ENCODE measurements around the gene EED.

EED gene

GRCh38 chr11:86244522-86245368, at the start of gene EED:
Gene EED (plus strand): TSS chr11:86244753. CDS start chr11:86245230, 477 bp downstream.
- peak; percentile 97 for DNase-seq

- no peak for DNase-seq
Measured at GRCh38 chr11:86194998-86195397, 49.6 kb upstream of the EED start.

GRCh38 chr11:86196085-86196696, 48.4 kb upstream of the EED start:
- no peak for DNase-seq

DNA sequence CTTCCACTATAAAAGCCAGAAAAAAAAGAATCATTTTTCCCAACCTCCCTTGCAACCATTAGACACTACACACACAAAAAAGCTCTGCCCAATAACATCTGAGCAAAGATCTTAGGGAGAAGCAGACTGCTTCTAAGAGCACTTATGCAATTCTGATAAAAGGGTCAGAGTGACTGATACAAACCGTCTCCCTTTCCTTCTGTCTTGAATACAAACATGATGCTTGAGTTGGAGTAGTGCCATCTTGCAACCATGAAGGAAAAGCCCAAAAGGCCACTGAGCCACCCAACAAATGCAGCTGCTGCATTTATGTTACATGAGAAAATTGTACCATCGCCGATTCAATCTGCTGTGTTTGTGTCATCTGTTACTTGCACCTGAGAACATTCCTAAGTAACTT, 47.6 kb upstream of the EED start:
- no peak for DNase-seq

DNA sequence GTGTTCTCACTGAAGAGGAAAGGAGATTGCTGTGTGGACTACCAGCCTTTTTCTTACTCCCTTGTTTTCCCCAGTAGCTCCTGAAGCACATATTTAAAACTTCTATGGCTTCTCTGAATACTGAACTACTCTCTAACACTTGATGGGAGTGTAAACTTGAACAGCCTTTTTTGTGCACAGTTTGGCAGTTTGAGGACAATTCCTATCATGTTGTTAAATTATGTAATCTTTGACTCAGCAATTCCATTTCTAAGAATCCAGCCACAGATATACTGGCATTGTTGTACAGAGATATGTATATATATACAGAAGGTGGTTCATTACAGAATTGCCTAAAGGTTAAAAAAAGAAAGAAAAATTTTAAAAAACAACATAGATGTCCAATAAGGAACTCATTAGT, 47.1 kb upstream of the EED start:
- no peak for DNase-seq

DNA sequence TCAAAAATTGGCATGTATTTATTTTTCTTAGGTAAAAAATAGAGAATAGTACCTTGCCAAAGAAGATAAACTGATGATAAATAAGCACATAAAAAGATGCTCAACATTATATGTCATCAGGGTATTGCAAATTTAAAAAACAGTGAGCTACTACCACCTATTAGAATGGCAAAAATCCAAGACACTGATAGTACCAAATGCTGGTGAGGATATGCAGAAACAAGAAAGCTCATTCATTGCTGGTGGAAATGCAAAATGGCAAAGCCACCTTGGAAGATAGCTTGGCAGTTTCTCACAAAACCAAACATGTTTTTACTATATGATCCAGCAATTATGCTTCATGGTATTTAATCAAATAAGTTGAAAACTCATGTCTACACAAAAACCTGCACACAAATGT, 46.4 kb upstream of the EED start:
- no peak for DNase-seq

DNA sequence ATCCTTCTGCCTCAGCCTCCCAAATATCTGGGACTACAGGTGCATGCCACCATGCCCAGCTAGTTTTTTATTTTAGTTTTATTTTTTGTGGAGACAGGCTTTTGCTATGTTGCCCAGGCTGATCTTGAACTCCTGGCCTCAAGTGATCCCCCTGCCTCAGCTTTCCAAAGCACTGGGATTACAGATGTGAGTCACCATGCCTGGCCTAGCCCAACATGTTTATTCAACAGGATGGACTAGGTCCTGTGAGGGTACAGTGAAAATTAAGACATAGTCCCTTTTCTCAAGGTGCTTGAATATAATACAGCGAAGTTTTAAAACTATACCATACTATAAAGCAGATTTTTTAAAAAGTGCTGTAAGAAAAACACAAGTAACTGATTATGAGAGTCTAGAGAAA, 45.2 kb upstream of the EED start:
- no peak for DNase-seq

- DNase-seq, result no peak
Measured at GRCh38 chr11:86201371-86201884, 43.1 kb upstream of the EED start.

GRCh38 chr11:86202013-86202336, 42.6 kb upstream of the EED start:
- no peak for DNase-seq

GRCh38 chr11:86204356-86204755, 40.2 kb upstream of the EED start:
- no peak for DNase-seq

DNA sequence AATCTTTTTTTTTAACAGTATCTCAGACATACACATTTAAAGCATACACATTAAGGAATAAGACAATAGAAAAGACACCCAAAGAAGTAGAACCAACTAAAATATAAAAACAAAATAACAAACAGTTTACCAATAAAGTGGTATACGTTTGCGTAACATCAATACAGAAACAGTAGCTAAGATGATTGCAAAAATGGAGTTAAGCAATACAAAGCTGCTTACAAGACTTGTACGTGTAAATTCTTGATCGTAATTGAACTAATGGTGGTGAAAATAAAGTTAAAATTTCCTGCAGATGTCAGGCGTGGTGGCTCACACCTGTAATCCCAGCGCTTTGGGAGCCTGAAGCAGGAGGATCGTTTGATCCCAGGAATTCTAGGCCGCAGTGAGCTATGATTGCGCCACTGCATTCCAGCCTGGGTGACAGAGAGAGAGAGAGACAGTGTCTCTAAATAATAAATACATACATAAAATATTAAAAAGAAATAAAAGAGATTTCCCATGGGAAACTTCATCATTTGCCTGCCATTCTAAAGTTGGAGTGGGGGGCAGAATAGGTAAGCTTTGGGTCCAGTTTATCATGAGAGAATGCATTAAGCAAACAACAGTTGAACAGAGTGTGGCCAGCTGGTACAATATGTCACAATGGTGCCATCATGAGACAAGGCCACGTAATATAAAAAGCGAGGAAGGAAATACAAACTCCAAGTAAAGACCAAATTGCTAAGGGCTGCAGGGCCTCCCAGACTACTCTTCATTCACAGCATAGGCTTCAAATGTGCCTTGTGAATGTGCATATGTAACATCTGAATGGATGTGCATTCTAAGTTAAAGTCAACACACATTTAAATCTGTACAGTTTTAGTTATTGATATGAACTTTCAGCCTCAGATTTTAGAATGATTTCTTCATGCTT, 38.9 kb upstream of the EED start:
- no peak for DNase-seq

DNA sequence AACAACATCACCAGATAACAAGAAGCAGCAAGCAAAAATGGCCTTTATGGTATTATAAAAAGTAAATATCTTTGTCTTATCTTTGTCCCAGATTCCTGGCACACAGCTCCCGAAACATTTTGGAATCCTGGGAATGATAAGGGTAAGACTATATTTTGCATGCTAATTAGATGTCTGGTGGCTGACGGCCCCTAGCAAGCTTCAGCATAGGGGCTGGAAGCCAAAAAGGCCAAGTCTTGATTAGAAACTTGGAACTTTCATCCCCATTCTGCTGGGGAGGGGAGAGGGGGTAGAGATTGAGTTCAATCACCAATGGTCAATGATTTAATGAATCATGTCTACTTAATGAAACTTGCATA, 38.2 kb upstream of the EED start:
- DNase-seq, result no peak

- DNase-seq, result no peak
Measured at GRCh38 chr11:86207413-86207812, 37.1 kb upstream of the EED start.

- DNase-seq, result no peak
Measured at GRCh38 chr11:86208572-86208971, 36.0 kb upstream of the EED start.

DNA sequence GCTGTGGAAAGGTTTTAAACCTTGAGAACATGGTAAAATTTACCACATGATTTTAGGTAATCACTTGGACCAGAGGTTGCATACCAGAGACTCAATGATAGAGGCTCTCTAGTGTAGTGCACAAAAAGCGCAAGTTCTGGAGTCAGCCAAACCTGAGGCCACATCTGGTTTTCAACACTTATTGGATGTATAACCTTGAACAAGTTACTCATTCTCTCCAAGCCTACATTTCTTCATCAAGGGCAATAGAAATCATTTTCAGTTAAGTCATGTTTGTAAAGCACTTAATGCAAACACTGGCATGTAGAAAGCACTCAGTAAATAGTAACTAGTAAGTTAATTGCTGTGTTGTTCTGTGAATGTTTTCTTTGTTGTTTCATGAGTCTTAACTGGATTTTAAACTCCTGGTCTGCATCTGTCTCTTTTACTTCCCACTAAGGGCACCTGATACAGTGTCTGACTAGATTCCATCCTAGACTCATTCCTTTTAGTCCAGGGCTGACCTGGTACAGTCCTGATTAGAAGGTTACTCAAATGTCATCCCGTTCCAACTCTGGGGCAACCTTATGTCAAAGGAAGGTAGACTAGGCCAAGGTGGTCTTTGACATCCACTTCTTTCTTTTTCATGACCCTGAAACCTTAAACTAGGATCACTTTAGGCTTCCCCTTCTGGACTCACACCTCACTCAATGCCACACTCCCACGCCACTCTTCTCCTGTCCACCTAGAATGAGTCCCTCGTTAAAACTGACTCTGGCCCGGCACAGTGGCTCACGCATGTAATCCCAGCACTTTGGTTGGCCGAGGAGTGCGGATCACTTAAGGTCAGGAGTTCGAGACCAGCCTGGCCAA, 34.5 kb upstream of the EED start:
- no peak for DNase-seq

- DNase-seq, result no peak
Measured at GRCh38 chr11:86210898-86211297, 33.7 kb upstream of the EED start.

GRCh38 chr11:86211619-86212018, 32.9 kb upstream of the EED start:
- no peak for DNase-seq

DNA sequence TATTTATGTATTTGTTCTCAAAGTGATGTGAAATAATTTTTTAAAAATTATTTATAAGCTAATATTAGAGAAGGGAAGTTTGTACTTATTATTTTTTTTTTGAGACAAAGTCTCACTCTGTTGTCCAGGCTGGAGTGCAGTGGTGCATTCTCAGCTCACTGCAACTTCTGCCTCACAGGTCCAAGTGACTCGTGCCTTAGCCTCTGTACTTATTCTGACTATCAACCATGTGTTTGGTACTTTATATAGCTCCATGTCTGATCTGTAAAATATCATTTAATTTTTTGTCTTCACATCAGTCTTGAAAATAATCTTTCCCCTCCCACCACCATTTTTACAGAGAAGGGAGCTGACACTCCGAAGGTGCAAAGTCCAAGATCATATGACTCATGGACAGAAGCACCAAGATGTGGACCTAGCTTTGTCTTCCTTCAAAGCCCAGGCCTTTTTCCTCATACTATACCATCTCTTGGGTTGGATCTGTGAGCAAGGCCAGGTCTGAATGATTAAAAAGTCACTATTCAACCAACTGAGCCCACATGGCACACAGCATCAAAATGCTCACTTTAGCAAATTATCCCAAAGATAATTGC, 32.4 kb upstream of the EED start:
- no peak for DNase-seq

GRCh38 chr11:86214710-86215109, 29.8 kb upstream of the EED start:
- DNase-seq, result no peak

- peak; percentile 69 for DNase-seq
Measured at GRCh38 chr11:86218125-86219084, 26.1 kb upstream of the EED start.

Measured in RPMI8226 (cell line).